ENCODE data around the gene PHLDB2.
A peak's percentile ranks its signal among the peaks of the same experiment; 100 is the strongest.

PHLDB2 gene

DNA sequence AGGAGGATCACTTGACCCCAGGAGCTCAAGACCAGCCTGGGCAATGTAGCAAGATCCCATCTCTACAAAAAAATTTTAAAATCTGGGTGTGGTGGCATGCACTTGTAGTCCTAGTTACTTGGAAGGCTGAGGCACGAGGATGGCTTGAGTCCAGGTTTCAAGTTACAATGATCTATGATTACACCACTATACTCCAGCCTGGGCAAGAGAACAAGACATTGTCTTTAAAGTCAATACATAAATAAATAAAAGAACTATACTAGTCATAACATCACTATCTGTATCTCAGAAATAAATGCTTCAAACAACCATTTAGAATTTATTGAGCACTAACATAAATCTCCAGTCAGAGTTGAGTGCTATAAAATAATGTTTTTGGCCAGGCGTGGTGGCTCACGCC lies 8.5 kb upstream of the PHLDB2 start:
- DNase-seq (ENCODE audit: low read depth, low spot score): no peak

DNA sequence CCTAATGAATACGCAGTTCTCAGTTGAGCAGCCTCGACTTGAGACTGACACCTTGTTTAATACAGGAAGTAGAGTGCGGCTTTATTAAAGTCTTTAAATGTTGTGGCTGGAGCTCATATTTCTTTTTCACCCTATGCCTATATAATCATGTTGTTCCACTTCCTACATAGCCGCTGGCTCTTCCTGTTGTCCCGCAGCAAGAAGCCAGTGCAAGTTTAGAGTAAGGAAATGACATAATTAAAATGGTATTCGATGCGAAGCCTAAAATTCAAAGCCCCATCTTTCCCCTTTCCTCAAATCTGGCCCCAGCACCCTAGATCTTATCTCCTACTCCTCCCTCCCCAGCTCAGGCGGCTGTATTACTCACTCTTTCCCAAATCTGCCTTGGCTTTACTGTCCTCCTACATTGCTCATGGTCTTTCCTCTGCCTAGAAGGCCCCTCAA lies 7.5 kb upstream of the PHLDB2 start:
- DNase-seq (ENCODE audit: low read depth, low spot score): no peak

DNA sequence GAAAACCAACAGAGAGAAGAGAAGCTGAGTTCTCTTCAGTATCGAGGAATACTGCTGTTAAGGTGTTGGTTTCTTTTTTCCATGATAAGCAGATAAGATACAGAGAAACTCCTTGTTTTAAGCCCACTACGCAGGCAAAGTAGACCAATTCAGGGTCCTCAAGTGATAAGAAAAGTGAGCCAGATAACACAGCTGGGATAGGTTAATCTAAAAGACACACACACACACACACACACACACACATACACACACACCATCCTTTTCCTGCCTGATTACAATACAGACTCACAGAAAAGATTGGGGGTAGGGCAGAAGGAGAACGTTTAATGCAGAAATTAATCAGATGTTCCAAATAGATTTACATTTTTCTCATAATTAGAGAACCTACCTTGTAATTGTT lies 6.5 kb upstream of the PHLDB2 start:
- no peak for DNase-seq (ENCODE audit: low read depth, low spot score)

DNA sequence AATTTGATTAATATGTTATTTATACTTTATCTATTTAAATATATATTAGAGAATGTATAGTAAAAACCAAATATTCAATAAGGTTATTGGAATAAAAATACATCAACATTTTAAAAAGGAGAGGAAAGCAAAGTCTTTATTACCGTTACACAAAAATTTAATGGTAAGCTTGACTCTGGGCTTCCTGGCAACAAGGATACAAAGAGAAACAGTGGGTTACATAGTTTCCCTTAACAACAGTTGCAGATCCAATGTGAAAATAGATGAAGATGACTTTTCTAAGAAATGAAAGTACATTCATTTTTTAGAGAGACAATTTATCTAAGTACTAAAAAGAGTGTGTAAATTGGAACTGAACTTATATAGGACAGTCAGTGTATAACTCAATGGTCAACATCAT lies 6.0 kb upstream of the PHLDB2 start:
- no peak for DNase-seq (ENCODE audit: low read depth, low spot score)

DNA sequence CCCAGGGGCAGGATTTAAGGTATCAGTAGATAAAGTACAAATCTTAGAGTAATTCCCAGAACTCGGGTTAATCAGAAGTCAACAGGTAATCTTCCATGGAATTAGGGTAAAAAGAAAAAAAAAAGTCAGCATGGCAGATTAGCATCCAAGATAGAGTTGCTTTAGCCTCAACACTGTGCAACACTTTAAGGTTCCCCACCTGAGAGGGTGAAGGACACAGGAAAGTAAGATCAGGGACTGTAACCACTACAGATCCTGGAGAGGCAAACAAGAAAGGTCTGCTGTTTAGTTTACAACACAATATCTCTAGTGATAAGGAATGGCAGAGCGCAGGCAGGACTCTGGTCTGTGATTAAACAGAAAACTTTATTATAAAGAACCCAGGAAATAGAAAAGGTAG lies 4.1 kb upstream of the PHLDB2 start:
- no peak for DNase-seq (ENCODE audit: low read depth, low spot score)

DNA sequence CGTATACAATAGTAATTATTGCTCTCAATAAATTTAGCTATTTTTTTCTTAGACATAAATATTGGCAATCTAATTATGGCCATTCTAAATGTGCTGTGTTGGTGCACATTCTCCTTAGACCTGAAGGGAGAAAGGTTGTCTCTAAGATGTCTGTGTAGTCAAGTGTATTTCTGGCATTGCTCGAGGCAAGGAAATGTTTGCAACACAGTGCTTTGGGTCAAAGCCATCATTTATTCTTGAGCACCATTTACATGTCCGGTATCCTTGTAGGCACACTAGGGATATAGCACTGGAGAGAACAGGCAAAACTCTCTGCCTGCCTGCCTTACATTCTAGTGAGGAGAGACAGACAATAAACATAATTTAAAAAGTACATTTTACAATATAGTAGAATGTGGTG lies 2.6 kb upstream of the PHLDB2 start:
- DNase-seq (ENCODE audit: low read depth, low spot score): no peak

DNA sequence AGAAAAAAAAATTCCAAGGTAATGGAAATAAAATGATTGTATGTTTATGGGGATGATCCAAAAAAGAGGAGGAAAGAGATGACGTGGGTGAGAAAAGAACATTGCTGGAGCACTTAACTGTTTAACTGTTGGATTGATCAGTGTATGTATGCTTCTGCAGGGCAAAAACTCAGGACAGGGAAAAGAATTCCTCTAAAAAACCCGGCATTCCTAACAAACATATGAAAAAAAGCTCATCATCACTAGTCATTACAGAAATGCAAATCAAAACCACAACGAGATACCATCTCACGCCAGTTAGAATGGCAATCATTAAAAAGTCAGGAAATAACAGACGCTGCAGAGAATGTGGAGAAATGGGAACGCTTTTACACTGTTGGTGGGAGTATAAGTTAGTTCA lies 1.6 kb upstream of the PHLDB2 start:
- no peak for DNase-seq (ENCODE audit: low read depth, low spot score)

DNA sequence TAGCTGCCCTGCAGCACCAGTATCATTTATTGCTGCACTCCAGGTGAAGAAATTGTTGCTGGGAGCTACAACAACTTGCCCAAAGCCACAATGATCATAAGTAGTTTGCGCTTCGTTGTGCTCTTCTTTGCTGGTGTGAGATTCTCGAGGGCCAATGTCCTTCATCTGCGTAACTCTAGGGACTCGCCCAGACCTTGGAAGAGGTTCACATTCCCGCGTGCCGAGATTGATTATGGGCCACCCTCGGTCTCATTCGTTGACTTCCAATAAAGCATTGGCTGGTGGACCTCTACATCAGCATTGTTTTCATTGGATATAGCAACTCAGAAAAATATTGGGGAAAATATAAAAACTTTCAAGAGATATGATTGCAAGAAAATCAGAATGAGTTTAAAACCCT lies 423 bp upstream of the PHLDB2 start:
- DNase-seq (ENCODE audit: low read depth, low spot score): no peak

DNA sequence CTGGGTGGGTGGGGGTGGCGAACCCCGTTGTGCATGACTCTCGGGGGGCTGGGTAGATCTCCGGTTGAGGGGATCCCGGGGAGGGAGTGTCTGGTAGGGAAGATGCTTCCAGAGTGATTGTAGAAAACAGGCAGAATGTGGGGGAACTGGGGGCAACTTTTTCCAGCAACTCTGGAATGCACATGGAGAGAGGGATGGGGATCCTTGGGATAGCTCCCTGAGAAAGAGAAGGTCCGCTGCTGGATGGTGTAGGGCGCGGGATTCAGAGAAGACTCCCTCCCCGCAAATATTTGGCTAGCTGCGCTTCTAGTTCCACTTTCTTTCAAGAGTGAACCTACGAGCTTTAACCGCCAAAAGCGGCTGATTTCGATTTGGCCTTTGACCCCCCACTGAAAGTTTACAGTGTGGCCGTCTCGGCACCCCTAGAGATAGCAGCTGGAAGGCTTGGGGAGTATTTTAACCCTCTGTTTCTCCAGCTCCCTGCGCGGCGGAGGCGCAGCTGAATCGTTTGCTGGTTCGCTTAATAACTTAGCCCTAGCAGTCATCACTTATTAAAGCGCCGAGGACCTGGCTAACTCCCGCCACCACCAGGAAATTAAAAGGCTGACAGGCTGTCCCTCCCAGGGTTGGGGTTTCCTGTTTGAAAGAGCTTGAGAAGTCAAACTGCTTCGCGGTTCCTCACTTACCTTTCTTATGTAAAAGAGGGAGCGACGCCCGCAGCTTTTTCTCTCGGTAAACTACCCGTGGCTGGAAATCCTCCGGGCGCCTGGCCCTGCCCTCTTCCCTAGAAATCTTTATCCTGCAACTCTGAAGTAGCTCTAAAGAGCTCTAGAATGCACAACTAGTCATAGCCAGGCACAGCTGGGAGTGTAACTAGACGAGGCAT lies 1.2 kb downstream of the PHLDB2 start:
- peak; percentile 59 for DNase-seq (ENCODE audit: low read depth, low spot score)

DNA sequence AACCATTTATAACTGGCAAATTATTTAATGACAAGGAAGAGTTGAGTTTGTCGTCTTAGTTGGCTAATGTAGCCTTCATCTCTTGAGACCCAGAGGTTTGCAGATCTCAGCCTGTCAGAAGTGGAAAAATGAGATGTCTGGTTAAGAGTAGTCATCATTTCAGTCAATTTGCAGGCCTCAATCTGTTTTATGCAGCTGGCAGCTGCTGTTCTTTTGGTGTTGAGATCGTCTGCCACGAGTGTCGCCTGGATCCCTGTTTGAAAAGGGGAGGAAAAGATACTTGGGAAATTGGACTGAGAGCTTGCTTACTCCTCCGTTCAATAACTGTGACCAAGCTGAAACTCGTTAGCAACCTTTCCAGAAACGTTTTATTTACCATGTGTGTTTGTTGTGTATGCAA lies 2.3 kb downstream of the PHLDB2 start:
- DNase-seq (ENCODE audit: low read depth, low spot score): no peak

DNA sequence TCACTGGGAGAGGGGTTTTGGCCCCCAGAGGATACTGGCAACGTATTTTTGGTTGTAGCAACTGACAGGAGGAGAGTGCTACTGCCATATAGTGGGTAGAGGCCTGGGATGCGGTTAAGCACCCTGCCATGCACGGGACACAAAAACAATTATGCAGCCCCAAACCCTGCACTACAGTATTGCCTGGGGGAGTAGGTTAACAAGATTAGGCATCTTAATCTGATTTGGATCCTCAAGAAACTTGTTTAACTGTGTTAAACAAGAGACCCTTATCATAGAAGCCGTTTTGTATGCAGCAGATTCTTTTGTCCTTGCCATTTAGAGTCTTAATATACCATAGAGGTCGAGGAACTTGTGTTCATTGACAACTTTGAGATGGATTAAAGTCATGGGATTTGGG lies 3.4 kb downstream of the PHLDB2 start:
- DNase-seq (ENCODE audit: low read depth, low spot score): no peak

DNA sequence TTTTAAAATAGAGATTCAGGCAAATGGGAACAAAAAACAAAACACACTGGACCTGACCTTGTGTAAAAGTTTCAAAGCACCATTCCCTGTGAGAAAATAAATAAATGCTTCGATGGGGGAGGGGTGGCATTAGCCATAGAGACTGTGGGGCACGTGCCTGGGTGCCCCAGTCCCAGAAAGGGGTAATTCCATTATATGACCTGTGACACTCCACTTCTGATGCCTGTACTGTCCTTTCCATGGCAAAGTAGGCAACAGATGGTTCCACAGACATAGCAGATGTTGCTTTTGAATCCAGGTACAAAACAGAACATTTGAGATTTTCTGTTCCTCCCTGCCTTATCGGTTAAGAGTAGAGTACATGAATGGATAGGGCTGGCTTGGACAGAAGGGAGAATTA lies 3.9 kb downstream of the PHLDB2 start:
- DNase-seq (ENCODE audit: low read depth, low spot score): no peak

DNA sequence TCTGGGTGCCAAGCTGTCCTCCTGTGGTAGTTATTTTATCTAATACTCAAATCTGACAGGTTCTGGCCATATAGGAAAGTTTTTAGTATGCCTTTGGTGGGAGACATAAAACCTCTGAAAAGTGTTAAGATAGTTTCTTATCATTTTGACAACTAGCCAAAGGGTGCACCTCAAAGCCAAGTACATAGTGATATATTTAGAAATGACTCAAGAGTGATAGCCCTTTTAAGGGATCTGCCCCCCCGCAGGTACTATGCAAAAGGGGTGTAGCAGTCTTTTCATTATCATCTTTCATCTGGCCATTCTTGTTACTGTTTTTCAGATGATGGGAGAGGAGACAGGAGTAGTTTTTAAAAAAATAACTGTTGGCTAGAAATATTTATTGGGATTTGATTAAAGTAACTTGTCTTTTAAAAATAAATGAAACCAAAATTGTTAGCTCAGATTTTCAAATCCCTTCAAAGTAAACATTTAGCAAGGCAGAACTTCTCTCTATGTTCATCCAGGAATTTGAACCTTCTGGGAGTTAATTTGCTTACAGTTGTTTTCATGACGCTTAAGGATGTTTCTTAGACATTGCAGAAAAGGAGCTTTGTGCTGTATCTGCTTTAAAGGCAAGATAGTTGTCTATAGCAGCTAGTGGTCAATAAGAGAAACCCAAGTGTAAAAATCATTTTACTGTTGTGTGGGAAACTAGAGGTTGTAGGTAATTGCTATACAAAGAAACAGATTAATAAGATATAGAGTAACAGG lies 5.1 kb downstream of the PHLDB2 start:
- no peak for DNase-seq (ENCODE audit: low read depth, low spot score)

DNA sequence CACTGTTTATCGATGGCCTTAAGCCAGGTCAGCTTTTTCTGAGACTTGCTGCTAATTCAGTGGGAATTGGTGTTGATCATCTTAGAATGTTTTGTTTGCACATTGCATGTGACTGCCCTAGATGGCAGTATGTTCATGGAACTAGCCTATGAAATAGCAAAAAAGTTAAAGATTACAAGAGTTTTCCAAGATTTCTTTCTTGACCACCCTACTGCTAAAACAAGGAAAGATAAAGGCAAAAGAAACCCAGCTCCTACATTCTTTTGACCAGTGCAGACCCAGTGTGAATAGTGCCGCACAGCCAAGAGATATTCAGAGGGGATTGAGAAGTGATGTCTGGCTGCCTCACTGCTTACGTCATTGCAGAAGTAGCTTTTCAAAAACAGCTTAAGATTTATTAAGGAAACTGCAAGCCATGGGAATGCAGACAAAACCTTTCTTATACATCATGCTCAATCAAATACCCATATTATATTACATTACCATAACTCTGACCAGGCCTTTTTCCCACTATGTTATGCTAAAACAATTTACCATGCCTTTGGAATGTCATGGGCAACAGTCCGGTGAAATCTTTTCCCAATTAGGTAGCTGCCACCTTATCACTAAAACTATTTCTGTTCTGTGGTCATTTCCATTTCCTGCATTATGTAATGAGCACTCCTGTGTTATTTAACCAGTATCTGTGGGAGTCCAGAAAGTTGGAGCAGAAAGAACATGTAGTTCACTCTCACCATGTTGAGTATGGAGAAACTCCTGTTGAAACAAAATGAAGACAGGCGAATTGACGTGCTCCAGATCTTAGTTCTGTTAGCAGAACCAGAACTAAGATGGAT lies 6.0 kb downstream of the PHLDB2 start:
- DNase-seq (ENCODE audit: low read depth, low spot score): no peak

DNA sequence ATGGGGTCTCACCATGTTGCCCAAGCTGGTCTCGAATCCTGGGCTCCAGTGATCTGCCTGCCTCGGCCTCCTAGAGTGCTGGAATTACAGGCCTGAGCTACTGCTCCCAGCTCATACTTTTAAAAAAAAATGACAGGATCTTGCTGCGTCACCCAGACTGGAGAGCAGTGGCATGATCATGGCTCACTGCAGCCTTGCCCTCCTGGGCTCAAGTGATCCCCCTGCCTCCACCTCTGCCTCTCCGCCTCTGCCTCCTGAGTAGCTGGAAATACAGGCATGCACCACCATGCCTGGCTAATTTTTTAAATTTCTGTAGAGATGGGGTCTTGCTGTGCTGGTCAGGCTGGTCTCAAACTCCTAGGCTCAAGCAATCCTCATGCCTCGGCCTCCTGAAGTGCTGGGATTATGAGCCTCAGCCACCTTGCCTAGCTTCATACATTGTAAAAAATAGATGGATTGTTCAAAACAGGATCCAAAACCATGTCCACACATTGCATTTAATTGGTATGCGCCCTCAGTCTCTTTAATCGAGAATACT lies 8.9 kb downstream of the PHLDB2 start:
- DNase-seq (ENCODE audit: low read depth, low spot score): no peak

DNA sequence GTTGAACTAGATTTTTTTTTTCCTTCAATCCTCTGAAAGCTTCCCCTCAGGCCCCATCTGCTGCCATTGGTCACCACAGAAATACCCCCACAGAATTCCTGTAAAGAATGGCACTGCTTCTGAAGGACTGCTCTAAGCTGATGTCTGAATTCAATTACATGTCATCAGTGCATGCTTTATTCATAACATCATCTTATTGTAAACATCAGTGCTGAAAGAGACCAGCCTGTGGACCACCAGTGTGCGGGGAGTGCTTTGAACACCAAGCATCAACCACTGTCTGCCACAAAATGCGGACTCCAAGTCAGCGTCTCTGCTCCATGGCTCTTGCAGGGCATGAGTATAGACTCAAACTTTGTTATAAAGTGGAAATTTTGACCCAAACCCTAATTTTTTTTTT lies 11.6 kb downstream of the PHLDB2 start:
- no peak for DNase-seq (ENCODE audit: low read depth, low spot score)

DNA sequence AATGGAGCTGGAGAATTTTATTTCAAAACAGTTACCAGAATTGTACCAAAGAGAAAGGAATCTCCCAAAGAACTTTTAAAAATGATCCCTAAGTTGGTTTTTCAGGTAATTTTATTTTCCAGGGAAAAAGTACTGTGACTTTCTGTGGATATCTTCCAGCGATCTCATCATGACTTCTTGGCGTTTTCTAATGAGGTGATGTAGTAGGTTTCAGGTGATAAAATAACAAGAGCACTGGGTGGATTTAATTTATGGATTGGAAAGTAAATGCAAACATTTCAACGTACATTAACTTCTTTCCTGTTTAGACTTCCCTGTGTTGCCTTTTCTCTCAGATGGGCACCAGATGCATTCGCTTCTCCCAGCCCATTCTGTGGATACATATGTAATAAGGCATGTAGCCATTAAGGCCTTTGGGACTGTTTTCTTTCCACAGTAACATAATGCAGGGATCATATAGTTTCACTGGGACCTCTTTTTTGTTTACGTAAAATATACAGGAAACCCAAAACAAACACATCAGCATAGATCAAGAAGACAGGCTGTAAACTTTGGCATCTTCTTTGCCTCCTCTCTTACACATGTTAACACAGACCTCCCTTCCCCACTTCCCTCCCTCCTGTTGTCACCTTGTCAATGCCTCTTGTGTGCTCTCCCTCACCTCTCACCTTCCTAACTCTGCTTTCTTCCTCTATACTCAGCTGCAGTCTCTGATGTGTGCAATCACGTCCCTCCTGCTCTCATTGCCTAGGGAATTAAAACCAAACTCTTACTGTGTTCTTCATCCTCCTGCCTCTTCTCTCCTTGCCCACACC lies 13.0 kb downstream of the PHLDB2 start:
- DNase-seq (ENCODE audit: low read depth, low spot score): no peak

DNA sequence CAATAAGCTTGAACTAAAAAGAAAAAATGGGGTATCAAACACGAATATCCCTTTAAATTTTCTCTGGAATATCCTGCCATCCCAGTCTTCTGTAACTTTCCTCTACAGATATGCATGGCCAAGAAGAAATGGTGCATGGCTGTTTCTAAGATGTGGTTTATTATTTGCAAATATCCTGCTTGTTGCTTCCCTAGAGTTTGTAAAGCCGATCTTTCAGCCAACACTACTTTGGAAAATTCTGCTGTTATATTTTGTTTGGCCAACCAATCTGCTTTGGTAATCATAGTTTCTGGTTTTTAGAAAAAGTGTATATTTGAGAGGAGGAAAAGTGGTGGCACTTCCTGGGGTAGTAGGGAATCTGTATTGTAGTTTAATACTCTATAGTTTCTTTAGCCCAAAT lies 13.9 kb downstream of the PHLDB2 start:
- DNase-seq (ENCODE audit: low read depth, low spot score): no peak

DNA sequence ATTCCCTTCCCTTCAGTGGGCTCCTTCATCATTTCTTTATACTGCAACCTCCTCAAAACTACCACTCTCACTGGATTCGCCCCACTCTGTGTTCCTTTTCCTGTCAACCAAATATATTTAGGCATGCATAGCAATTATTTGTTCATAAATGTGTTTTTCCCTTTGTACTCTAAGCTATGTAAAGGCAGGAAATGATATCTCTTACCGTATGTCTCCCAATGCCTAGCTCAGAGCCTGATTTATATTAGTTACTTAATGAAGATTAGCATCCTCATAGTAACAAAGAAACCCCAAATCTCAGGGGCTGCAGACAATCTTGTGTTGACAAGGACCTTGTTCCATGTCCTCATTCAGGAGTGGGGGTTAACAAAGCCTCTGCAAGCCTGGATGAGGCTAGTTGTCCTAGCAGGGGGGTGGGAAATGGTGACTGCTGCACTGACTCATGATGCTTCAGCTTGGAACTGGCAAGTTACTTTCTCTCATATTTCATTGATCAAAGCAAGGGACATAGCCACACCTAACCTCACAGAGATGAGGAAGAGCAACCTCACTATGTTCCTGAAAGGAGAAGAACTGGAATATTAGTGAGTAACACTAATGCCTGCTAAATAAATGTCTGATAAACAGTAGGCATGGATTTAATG lies 15.2 kb downstream of the PHLDB2 start:
- peak; percentile 24 for DNase-seq (ENCODE audit: low read depth, low spot score)

DNA sequence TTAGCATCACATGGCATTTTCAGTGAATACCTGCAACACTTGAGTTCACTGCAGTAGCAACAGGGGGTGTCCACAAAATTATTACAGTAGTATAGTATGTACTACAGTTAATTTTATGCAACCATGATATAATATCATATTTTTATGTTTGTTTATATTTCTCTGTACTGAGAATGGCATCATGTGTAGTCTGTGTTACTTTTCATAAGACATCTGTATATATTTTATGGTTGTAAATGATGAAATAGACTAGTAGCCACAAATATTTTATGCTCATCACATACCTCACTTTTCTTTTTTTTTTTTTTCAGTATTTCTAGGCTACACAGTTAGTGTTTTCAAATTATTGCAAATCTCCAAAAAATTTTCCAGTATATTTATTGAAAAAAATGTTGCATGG lies 22.4 kb downstream of the PHLDB2 start:
- no peak for DNase-seq (ENCODE audit: low read depth, low spot score)

DNA sequence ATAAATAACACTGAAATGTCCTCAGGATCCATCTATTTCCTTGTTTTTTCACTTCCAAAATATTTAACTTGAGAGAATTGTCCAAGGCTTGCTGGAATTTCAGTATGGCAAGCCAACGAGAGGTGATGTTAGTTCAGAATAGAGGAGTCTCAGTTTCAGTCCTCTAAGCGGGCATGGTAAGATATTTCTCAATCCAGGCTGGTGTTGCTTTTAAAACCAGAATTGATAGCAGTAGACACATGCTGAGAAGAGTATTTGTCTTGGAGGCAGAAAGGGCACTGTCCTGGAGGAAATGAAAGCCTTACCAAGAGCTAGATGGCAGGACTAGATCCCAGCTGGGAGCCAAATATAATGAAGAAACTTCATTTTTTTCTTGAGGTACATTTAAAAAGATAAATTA lies 23.1 kb downstream of the PHLDB2 start:
- peak; percentile 31 for DNase-seq (ENCODE audit: low read depth, low spot score)
